ENCODE data around the gene ZNF282. TPM values are rescaled to one million over a fixed set of nuclear protein-coding genes. Genes with fewer than 3 reads are reported as not detected.
A peak's percentile ranks its signal among the peaks of the same experiment; 100 is the strongest.

ZNF282 gene
- total RNA-seq, 1 experiment from 2014 or later, result 21.0 TPM

- no peaks in the 10 kb centered on the region for H3K4me1 ChIP-seq
- no peaks in the 10 kb centered on the region for H3K9me3 ChIP-seq (replicated peaks)
- no peaks in the 10 kb centered on the region for H3K27me3 ChIP-seq
- no peak for DNase-seq
- H3K27ac ChIP-seq, result no peak overlapping the region
- peaks cover 83% of the 10 kb centered on the region for H3K36me3 ChIP-seq
- H3K4me3 ChIP-seq, result no peak overlapping the region
These were observed 10.5 kb downstream of the ZNF282 start for GRCh38 chr7:149205690-149206381.

- Histone ChIP-seq H3K27ac (no peak overlapping the region), H3K4me3 (no peak overlapping the region), H3K9me3 (replicated peaks) (no peaks in the 10 kb centered on the region), H3K36me3 (peaks cover 84% of the 10 kb centered on the region), H3K27me3 (no peaks in the 10 kb centered on the region), H3K4me1 (no peaks in the 10 kb centered on the region)
- DNase-seq, result no peak
These were observed 12.1 kb downstream of the ZNF282 start for GRCh38 chr7:149207324-149208035.

- Histone ChIP-seq H3K27me3 (no peaks in the 10 kb centered on the region), H3K9me3 (replicated peaks) (no peaks in the 10 kb centered on the region), H3K27ac (no peak overlapping the region), H3K36me3 (peaks cover 84% of the 10 kb centered on the region), H3K4me3 (no peak overlapping the region), H3K4me1 (no peaks in the 10 kb centered on the region)
- peak; percentile 60 to 75 for DNase-seq
These were observed 14.3 kb downstream of the ZNF282 start for GRCh38 chr7:149209518-149210269.

- no peak for DNase-seq
- no peaks in the 10 kb centered on the region for H3K4me1 ChIP-seq
- no peak overlapping the region for H3K27ac ChIP-seq
- no peaks in the 10 kb centered on the region for H3K27me3 ChIP-seq
- no peak overlapping the region for H3K4me3 ChIP-seq
- peaks cover 80% of the 10 kb centered on the region for H3K36me3 ChIP-seq
- no peaks in the 10 kb centered on the region for H3K9me3 ChIP-seq (replicated peaks)
These were observed 15.2 kb downstream of the ZNF282 start for GRCh38 chr7:149210551-149210950.

- no peak for DNase-seq
- no peak overlapping the region for H3K27ac ChIP-seq
- no peaks in the 10 kb centered on the region for H3K9me3 ChIP-seq (replicated peaks)
- H3K36me3 ChIP-seq, result peaks cover 78% of the 10 kb centered on the region
- H3K27me3 ChIP-seq, result no peaks in the 10 kb centered on the region
- H3K4me1 ChIP-seq, result no peaks in the 10 kb centered on the region
- no peak overlapping the region for H3K4me3 ChIP-seq
These were observed 18.8 kb downstream of the ZNF282 start for GRCh38 chr7:149214020-149214720.

- Histone ChIP-seq H3K27ac (no peak overlapping the region), H3K4me1 (no peaks in the 10 kb centered on the region), H3K36me3 (peaks cover 78% of the 10 kb centered on the region), H3K9me3 (replicated peaks) (no peaks in the 10 kb centered on the region), H3K4me3 (no peak overlapping the region), H3K27me3 (no peaks in the 10 kb centered on the region)
- no peak for DNase-seq
These were observed 21.1 kb downstream of the ZNF282 start for GRCh38 chr7:149216402-149216801.

- peaks cover 75% of the 10 kb centered on the region for H3K36me3 ChIP-seq
These were observed 22.2 kb downstream of the ZNF282 start for GRCh38 chr7:149217570-149217969.

GRCh38 chr7:149218469-149219420 lies 23.4 kb downstream of the ZNF282 start:
- Histone ChIP-seq H3K27ac (no peak overlapping the region), H3K27me3 (no peaks in the 10 kb centered on the region), H3K36me3 (peaks cover 75% of the 10 kb centered on the region), H3K4me3 (no peak overlapping the region), H3K4me1 (no peaks in the 10 kb centered on the region), H3K9me3 (replicated peaks) (no peaks in the 10 kb centered on the region)
- DNase-seq, result no peak

More at GRCh38 chr7:149217570-149217969, 22.2 kb downstream of the ZNF282 start:
- Histone ChIP-seq H3K4me1 (no peaks in the 10 kb centered on the region), H3K9me3 (replicated peaks) (no peaks in the 10 kb centered on the region), H3K27ac (no peak overlapping the region), H3K4me3 (no peak overlapping the region), H3K27me3 (no peaks in the 10 kb centered on the region)
- no peak for DNase-seq

- H3K4me1 ChIP-seq, result no peaks in the 10 kb centered on the region
- H3K36me3 ChIP-seq, result peaks cover 76% of the 10 kb centered on the region
- H3K4me3 ChIP-seq, result no peak overlapping the region
- DNase-seq, result peak in 1 of 2 experiments; percentile 27
- H3K9me3 ChIP-seq (replicated peaks), result no peaks in the 10 kb centered on the region
- no peak overlapping the region for H3K27ac ChIP-seq
- H3K27me3 ChIP-seq, result no peaks in the 10 kb centered on the region
These were observed 25.2 kb downstream of the ZNF282 start for GRCh38 chr7:149220534-149220933.

- H3K36me3 ChIP-seq, result peaks cover 60% of the 10 kb centered on the region
- H3K9me3 ChIP-seq (replicated peaks), result no peaks in the 10 kb centered on the region
- no peak overlapping the region for H3K27ac ChIP-seq
- no peak for DNase-seq
- H3K4me1 ChIP-seq, result no peaks in the 10 kb centered on the region
- H3K27me3 ChIP-seq, result no peaks in the 10 kb centered on the region
- H3K4me3 ChIP-seq, result no peak overlapping the region
These were observed 27.8 kb downstream of the ZNF282 start for GRCh38 chr7:149223176-149223575.

GRCh38 chr7:149223761-149224160 lies 28.4 kb downstream of the ZNF282 start:
- Histone ChIP-seq H3K27me3 (no peaks in the 10 kb centered on the region), H3K36me3 (peaks cover 54% of the 10 kb centered on the region), H3K4me3 (no peak overlapping the region), H3K9me3 (replicated peaks) (no peaks in the 10 kb centered on the region), H3K4me1 (no peaks in the 10 kb centered on the region), H3K27ac (no peak overlapping the region)
- no peak for DNase-seq

- peaks cover 48% of the 10 kb centered on the region for H3K36me3 ChIP-seq
- DNase-seq, result no peak
These were observed 29.0 kb downstream of the ZNF282 start for GRCh38 chr7:149224352-149224751.

GRCh38 chr7:149225106-149225505 lies 29.8 kb downstream of the ZNF282 start:
- Histone ChIP-seq H3K27me3 (no peaks in the 10 kb centered on the region), H3K4me1 (no peaks in the 10 kb centered on the region), H3K27ac (no peak overlapping the region), H3K36me3 (peaks cover 41% of the 10 kb centered on the region), H3K4me3 (no peak overlapping the region), H3K9me3 (replicated peaks) (no peaks in the 10 kb centered on the region)
- no peak for DNase-seq

More at GRCh38 chr7:149224352-149224751, 29.0 kb downstream of the ZNF282 start:
- Histone ChIP-seq H3K4me3 (no peak overlapping the region), H3K4me1 (no peaks in the 10 kb centered on the region), H3K27ac (no peak overlapping the region), H3K27me3 (no peaks in the 10 kb centered on the region), H3K9me3 (replicated peaks) (no peaks in the 10 kb centered on the region)

GRCh38 chr7:149225656-149226055 lies 30.3 kb downstream of the ZNF282 start:
- H3K27ac ChIP-seq, result no peak overlapping the region
- H3K36me3 ChIP-seq, result peaks cover 38% of the 10 kb centered on the region
- no peak overlapping the region for H3K4me3 ChIP-seq
- H3K4me1 ChIP-seq, result no peaks in the 10 kb centered on the region
- DNase-seq, result no peak
- H3K9me3 ChIP-seq (replicated peaks), result no peaks in the 10 kb centered on the region
- H3K27me3 ChIP-seq, result no peaks in the 10 kb centered on the region

Measured in SJCRH30 (cell line).